Right forelimb (tissue), 1 donor: ENCODE results near the gene SCARB1.
"Not testable (repeated sequence)": the region's sequence is repeated elsewhere in the genome, so short reads cannot be mapped to it uniquely, and the experiment has no call there.

ENCODE experiments used
- DNase-seq: peaks from one replicate; pipeline ENCODE4 v3.0.0-alpha.2; 2018

Gene SCARB1

GRCh38 chr12:124863416-124864325, at the start of gene SCARB1:
TSS of gene SCARB1 (minus strand) at chr12:124863864. CDS start at chr12:124863720, 144 bp downstream.
- DNase-seq = peak; percentile 92

DNA sequence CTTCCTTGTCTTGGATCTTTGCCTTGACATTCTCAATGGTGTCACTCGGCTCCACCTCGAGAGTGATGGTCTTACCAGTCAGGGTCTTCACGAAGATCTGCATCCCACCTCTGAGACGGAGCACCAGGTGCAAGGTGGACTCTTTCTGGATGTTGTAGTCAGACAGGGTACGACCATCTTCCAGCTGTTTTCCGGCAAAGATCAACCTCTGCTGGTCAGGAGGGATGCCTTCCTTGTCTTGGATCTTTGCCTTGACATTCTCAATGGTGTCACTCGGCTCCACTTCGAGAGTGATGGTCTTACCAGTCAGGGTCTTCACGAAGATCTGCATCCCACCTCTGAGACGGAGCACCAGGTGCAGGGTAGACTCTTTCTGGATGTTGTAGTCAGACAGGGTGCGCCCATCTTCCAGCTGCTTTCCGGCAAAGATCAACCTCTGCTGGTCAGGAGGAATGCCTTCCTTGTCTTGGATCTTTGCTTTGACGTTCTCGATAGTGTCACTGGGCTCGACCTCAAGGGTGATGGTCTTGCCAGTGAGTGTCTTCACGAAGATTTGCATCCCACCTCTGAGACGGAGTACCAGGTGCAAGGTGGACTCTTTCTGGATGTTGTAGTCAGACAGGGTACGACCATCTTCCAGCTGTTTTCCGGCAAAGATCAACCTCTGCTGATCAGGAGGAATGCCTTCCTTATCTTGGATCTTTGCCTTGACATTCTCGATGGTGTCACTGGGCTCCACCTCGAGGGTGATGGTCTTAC, 49.0 kb upstream of the SCARB1 start:
- DNase-seq = not testable (repeated sequence)

DNA sequence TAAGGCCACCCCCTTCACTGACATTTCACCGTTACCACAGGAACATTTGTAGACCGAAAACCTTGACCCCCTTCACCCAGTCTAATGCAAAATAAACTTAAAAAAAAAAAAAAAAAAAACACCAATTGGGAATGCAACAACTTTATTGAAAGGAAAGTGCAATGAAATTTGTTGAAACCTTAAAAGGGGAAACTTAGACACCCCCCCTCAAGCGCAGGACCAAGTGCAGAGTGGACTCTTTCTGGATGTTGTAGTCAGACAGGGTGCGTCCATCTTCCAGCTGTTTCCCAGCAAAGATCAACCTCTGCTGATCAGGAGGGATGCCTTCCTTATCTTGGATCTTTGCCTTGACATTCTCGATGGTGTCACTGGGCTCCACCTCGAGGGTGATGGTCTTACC, 47.9 kb upstream of the SCARB1 start:
- DNase-seq = not testable (repeated sequence)

- DNase-seq = no peak
These were observed 47.2 kb upstream of the SCARB1 start for GRCh38 chr12:124910561-124911478.

GRCh38 chr12:124909831-124910560, 46.3 kb upstream of the SCARB1 start:
- DNase-seq = no peak

- DNase-seq = peak; percentile 77
These were observed 43.1 kb upstream of the SCARB1 start for GRCh38 chr12:124906606-124907261.

GRCh38 chr12:124904306-124905098, 40.8 kb upstream of the SCARB1 start:
- DNase-seq = no peak

GRCh38 chr12:124902916-124903315, 39.3 kb upstream of the SCARB1 start:
- no peak for DNase-seq

- no peak for DNase-seq
These were observed 37.3 kb upstream of the SCARB1 start for GRCh38 chr12:124901003-124901402.

- DNase-seq = not testable (repeated sequence)
These were observed 36.7 kb upstream of the SCARB1 start for GRCh38 chr12:124900345-124900795.

GRCh38 chr12:124898923-124899294, 35.2 kb upstream of the SCARB1 start:
- DNase-seq = no peak

DNA sequence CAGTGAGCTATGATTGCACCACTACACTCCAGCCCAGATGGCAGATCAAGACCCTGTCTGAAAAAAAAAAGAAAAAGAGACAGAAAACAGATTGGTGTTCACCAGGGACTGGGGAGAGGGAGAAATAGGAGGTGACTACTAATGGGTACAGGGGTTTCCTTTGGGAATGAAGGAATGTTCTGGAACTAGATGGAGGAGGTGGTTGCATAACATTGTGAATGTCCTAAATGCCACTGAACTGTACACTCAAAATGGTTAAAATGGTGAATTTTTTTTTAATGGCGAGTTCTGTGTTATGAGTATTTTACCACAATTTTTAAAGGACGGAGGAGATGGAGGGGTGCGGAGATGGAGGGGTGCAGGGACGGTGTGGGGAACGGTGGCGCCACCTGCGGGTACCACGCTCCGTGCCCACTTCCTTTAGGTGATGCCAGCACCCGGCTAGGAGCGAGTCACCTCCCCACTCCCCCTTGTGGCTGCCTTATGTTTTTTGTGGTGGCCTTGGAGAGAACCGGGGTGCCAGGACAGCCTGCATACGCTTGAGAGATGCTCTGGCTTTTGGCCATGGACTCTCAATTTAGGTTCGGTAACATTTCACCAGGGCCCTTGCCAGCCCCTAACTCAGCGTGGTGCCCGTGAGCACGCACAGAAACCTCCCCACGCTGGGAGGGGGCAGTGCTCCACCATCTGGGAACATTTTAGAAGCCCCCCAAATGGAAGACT, 34.7 kb upstream of the SCARB1 start:
- no peak for DNase-seq

GRCh38 chr12:124896461-124896860, 32.8 kb upstream of the SCARB1 start:
- no peak for DNase-seq

DNA sequence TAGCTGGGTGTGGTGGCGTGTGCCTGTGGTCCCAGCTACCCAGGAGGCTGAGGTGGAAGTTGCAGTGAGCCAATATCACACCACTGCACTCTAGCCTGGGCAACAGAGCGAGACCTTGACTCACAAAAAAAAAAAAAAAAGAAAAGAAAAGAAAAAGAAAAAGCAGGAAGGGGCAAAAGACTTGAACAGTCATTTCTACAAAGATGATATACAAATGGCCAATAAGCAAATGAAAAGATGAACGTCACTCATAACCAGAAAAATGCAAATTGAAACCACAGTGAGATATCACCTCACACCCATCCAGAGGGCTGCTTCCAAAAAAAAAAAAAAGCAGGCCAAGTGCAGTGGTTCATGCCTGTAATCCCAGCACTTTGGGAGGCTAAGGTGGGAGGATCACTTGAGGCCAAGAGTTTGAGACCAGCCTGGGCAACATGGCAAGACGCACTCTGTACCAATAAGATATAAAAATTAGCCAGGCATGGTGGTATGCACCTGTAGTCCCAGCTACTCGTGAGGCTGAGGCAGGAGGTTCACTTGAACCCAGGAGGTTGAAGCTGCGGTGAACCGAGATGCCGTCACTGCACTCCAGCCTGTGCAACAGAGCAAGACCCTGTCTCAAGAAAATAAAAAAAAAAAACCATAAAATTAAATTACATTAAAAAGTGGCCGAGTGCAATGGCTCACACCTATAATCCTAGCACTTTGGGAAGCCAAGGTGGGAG, 30.3 kb upstream of the SCARB1 start:
- no peak for DNase-seq

DNA sequence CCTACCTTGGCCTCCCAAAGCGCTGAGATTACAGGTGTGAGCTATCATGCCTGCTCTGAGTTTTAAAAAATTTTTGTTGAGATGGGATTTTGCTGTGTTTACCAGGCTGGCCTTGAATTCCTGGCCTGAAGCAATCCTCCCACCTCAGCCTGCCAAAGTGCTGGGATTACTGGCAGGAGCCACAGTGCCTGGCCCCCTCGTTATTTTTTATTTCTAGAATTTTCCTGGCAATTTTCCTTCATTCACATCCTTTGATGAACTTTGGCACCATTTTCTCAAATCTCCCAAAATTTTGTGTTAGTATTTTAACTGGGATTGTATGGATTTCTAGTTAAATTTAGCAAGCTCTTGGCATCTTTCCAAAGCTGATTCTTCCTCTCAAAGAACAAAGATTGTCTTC, 24.6 kb upstream of the SCARB1 start:
- no peak for DNase-seq

- not testable (repeated sequence) for DNase-seq
These were observed 24.1 kb upstream of the SCARB1 start for GRCh38 chr12:124887766-124888165.

DNA sequence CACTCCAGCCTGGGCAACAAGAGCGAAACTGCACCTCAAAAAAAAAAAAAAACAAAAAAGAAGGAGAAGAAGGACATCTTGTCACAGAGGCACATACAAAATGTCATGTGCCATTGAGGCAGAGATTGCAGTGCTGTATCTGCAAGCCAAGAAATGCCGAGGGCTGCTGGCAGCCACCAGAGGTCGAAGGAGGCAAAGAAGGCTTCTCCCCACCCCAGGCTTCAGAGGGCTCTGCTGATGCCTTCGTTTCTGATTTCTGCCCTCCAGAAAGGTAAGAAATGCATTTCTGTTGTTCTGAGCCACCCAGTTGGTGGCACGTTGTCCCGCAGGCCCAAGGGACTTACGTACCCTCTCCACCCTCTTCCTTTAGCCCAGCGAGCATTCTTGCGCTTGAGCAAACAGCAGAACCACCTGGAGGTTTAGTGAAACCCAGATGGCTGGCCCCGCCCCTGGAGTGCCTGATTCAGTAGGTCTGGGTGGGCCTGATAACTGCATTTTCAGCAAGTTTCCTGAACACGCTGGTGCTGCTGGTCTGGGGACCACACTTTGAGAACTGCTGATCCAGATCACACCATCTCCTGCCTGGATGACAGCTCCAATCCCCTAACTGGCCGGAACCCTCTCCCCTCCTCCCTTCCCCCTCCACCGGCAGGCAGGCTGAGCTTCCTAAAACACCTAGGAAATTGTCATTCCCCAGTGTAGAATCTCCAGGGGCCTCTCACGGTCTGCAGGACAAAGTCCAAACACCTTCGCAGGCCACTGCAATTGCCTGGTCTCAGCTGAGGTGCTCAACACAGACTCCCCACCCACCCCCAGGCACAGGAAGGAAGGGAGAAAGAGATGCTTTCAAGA, 21.1 kb upstream of the SCARB1 start:
- DNase-seq = no peak
